Measurements from ENCODE around the gene PGAP3.

PGAP3 gene

GRCh38 chr17:39696731-39697130, 8.9 kb upstream of the PGAP3 start:
- DNase-seq (ENCODE audit: low spot score): no peak

GRCh38 chr17:39695089-39695474, 7.2 kb upstream of the PGAP3 start:
- DNase-seq (ENCODE audit: low spot score): peak; percentile 65

GRCh38 chr17:39694593-39694992, 6.7 kb upstream of the PGAP3 start:
- no peak for DNase-seq (ENCODE audit: low spot score)

DNA sequence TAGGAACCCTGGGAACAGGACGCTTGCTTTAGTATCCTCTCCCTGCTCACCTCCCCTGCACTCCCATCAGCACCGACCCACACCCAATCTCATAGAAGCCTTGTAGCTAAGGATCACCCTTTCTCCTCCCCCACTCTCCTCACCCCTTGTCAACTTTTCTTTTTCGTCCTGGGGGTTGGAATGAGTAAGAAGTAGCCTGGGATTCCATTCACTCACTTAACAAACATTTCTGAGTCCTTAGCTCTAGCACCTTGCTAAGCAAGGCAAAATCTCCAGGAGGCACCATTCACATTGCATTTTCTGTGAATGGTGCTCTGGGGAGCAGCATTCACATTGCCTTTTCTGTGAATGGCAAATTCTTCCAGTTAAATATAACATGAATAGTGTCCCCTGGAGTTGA, 1.1 kb upstream of the PGAP3 start:
- no peak for DNase-seq (ENCODE audit: low spot score)

GRCh38 chr17:39688475-39688835, 598 bp upstream of the PGAP3 start:
- DNase-seq (ENCODE audit: low spot score): peak; percentile 27

GRCh38 chr17:39687101-39687545, 734 bp downstream of the PGAP3 start:
- DNase-seq (ENCODE audit: low spot score): no peak

- no peak for DNase-seq (ENCODE audit: low spot score)
Measured at GRCh38 chr17:39684369-39685192, 3.3 kb downstream of the PGAP3 start.

- no peak for DNase-seq (ENCODE audit: low spot score)
Measured at GRCh38 chr17:39683295-39683939, 4.4 kb downstream of the PGAP3 start.

DNA sequence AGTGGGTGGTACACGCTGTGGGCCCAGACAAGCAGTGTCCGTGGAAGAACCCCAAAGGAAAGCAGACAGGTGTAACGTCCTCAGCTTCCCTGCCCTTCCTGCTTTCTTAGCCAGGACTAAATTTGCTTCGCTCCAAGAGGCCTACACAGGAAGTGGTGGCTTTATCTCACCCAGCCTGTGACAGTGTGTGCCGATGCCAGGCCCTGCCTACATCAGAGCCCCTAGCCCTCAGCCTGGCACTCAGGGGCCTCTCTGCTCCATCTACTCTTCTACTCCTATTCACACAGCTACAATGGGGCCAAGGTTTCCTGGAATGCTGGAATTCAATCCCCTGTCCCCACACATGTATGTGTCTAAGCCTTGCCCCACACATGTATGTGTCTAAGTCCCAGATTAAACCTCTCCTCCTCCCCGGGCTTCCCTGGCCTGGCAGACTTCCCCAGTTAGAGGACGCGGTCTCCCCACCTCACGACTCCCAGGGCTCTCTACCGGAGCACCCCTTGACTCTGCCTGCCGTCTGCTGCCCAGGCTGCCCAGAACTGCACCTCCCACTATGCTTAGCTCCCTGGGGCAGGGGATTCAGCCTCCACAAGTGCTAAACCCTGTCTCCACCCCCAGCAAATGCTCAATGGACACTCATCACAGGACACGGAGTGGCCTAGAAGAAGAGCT, 8.2 kb downstream of the PGAP3 start:
- no peak for DNase-seq (ENCODE audit: low spot score)

GRCh38 chr17:39678340-39679116, 9.3 kb downstream of the PGAP3 start:
- no peak for DNase-seq (ENCODE audit: low spot score)

- peak; percentile 42 for DNase-seq (ENCODE audit: low spot score)
Measured at GRCh38 chr17:39677542-39678339, 10.1 kb downstream of the PGAP3 start.

DNA sequence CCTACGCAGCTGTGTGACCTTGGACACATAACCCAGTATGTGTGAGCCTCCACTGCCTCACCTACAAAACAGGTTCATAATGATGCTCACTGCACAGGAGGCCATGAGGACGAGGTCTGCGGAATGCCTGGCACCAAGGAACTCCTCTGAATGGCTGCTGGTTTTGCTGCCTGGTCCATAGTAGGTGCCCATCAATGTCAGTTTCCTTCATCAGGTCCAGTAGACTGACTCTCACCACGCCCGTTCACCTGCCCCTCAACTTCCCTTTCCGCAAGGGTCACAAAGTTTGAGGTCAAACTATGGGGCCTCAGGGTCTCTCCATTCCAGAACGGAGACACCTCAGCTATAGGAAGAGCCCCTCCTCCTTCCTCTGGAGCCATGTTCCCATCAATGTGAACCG, 10.8 kb downstream of the PGAP3 start:
- no peak for DNase-seq (ENCODE audit: low spot score)

- DNase-seq (ENCODE audit: low spot score): peak; percentile 76
Measured at GRCh38 chr17:39676198-39676819, 11.5 kb downstream of the PGAP3 start.

DNA sequence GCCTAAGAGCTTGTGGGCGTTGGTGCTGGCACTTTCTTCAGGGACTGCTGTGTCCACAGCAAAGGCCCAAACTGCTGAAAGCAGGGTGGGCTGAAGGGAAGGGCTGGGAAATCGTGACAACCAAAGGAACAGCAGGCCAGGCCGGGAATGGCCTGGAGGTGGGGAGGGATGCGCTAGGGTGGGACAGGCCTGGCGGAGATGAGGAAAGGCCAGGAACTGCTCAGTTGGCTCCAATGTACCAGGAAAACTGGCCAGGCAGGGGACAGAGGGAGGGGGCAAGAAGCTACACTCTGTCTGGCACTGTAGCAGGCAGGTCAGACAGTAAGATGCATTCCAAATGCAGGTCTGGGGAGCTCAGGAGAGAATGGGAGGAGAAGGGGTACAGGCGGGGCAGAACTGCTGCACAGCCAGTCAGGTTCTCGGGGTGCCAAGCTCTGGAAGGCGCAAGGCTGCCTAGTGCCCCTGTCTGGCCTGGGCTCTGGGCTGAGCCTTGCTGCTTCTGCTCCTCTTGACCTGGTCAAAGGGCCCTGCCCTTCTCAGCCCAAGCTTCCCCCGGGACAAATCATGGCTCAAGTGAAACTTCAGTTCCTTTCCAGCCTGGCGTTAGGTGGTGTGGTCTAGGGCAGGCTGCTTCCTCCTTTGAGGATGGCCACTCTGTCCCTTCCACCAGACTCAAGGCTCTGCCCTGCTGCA, 12.3 kb downstream of the PGAP3 start:
- DNase-seq (ENCODE audit: low spot score): no peak

GRCh38 chr17:39674702-39675389, 13.0 kb downstream of the PGAP3 start:
- peak; percentile 31 for DNase-seq (ENCODE audit: low spot score)

- no peak for DNase-seq (ENCODE audit: low spot score)
Measured at GRCh38 chr17:39674179-39674578, 13.7 kb downstream of the PGAP3 start.

DNA sequence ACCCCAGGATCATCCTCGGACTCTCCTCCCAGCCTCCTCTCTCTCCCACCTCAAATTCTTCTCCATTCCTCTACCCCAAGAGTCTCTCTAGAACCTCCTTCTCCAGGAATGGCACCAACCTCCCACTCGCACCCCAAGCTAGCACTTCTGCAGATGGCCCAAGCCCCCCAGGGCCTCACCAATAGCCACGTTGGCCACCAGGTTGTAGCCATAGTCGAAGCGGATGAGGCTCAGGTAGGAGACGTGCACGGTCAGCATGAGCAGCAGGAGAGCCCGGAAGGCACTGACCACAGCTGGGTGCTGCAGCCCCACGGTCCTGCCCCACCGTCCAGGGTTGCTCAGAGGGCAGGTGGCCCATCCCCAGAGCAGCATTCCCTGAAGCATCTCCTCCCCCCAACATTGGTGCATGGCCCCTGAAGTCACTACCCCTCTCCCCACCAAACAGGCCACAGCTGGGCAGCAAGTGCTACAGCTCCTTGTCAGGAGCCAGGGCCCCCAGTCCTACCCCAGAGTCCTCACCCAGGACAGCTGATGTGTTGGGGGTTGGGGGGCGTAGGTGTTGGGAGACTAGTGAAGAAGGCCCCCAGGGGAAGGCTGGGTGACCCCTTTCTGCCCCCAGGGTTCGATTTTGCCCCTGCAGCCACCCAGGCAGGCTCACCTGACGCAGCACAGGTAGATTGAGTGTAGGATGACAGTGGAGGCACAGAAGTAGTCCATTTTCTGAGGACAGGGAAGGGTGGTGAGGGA, 14.3 kb downstream of the PGAP3 start:
- no peak for DNase-seq (ENCODE audit: low spot score)

DNA sequence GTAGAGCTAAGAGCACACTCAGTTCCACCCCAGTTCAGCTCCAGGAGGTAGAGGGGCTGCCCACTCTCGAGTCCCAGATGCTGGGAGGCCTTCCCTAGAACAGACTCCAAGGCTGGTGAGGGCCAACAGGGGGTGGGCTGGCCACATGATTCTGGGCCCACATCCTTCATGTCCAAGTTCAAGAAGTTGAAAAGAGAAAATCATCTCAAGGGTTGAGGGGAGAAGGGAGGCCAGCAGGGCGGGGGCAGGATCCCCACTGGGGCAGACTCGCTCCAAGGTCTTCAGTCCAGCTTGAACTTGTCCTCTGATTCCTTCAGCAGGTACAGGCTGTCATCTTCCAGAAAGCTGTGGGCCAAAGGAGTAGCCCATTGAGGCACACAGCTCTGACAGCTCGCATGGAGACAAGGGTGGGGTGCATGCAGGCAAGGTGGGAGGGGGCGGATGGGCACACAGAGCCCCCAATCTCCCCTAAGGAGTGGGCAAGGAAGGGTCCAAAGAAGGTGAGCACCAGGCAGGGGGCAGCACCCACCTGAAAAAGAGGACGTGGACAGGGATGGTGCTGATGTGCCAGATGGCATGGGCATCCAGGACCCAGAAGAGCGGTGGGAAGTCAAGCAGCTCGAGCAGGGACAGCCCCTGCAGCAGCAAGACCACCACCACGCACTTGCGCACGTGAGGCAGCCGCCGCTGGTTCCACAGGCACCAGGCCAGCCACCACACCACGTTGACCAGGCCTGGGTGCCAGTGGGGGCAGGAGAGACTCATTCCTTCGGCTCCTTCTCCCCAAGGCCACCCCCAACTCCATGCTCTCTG, 15.1 kb downstream of the PGAP3 start:
- DNase-seq (ENCODE audit: low spot score): no peak
